ENCODE results near the gene MLPH.

MLPH gene

DNA sequence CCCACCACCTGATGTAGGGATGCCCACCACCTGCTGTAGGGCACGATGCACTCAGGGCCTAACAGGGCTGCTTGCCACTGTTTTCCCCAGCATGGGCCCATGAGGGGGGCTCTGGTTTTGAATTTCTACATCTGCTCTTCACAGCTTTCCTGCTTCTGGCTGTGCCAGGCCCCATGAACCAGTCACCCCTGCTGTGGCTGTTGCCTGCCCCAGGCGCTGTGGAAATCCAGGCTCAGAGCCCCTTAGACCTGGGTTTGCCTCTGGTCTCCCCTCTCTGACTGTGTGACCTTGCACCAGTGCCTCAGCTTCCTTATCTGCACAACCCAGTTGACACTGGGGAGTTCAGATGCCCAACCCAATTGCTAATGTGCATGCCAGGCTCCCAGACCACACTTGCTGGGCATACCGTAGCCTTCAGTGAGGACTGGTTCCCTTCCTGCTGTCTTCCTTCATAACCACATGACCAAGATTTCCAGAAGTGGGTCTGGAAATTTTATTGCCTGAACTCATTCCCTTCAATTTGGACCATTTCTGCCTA lies 6.0 kb upstream of the MLPH start:
- DNase-seq = no peak

DNA sequence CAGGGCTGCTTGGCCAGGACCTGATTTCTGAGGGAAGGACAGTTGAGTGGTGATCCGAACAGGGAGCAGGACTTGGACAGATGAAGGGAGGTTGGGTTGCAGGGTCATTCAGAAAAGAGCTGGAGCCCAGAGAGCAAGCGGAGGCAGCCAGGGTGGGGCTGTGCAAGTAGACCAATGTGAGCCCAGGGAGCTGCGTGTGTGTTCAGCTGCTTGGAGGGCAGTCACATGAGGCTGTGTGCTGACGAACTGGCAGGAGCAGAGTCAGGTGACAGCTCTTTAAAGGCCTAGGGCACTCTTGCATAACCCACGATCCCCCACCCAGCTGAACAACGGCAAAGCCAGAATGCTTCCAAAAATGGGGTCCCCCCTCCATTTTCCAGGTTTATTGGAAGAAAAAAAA lies 4.6 kb upstream of the MLPH start:
- no peak for DNase-seq

DNA sequence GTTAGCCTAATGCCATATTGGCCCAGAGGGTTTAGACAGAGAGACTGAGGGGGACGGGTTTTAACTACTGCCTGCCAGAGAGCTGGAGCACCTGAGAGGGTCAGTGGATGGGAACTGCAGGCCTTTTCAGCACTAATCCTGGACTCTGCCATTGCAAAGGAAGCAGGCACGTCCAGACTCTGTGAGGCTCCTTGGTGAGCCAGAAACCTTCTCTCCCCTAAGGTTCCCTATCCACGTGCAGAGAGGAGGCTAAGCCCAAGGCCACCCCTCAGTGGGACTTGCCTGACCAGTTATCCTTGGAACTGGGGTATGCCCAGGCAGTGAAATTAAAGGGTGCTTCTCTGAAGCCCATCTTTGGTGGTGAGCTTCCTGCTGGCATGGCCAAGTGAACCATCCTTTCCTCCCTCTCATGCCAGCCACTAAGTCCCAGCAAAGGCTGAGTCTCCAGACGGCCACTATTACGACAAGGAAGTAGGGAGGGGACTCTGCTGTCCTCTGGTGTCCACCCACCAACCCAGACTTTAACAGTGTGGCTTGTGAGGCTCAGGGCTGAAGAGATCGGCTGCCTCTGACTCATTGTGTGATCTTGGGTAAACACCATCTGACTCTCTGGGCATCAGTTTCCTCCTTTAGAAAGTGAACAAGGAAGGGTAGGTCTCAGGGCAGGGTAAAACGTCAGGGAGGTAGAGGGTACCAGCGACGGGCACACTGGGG lies 3.9 kb upstream of the MLPH start:
- no peak for DNase-seq

DNA sequence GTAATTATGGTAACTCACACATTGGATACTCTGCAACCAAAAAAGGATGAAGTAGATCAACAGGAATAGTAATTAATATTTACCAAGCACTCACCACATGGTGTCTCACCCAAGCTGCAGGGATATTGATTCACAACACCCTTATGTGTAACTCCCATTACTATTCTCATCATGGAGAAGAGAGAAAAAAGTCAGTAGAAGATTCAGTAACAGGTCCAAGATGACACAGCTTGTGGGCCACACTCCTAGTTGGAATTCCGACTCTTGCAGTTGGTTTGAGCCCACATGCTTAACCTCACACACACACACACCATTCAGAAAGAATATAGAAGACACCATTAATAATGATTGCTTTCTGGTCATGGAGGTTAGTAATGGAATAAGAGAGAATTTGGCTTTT lies 1.7 kb upstream of the MLPH start:
- no peak for DNase-seq

DNA sequence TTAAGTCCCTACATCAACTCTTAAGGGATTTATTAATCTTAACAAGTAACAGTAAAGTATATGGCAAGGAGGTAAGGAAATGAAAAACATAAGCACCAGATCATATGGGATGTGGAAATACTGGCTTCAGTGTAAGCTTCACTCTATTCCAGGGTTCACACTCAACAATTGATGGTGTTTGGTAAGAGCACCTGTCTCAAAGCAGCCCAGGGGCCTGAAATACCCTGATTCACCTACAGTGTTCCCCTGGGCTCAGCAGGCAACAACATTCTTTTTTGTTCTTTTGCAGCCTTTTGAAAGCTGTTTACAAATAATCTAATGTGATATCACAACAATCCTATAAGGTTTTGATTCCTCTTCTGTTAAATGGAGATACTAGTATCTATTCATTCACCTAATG lies 1.2 kb upstream of the MLPH start:
- DNase-seq = no peak

DNA sequence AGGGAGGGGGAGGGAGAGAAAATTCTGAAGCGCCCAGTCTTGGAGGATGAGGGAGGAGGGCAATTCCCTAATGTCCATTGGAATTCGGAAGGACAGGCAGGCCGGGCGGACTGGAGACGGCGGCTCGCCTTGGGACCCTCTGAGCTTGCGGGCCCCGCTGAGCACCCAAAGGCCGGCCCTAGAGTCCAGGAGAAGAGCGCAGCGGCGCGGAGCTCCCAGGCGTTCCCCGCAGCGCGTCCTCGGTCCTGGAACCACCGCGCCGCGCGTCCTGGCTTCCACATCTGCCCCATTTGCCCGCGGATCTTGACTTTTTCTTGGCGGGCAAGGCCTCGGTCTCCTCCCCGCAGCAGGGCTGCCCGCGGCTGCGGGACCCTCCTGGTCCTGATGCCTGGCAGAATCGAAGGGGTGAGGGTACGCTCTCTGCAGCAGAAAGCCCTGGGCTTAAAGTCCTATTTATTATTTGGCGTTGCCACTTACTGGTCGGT lies 675 bp upstream of the MLPH start:
- DNase-seq = no peak

DNA sequence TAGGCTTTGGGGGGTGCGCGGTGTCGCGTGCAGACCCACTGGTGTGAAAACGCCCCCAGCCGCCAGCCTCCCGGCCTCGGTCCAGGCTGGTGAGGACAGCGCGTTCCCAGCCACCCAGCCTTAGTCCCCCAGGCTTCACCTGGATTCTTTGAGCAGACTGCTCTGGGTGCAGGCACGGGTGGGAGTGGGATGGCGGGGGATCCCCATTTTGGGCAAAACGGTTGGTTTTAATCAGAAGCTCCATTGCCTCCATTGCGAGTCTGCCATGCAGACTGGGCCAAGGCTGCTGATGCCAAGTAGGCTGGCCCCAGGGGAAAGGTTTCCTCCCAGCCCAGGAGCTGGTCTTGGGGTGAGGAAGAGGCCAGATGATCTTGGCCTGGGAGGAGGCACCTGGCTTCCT lies 445 bp downstream of the MLPH start:
- no peak for DNase-seq

DNA sequence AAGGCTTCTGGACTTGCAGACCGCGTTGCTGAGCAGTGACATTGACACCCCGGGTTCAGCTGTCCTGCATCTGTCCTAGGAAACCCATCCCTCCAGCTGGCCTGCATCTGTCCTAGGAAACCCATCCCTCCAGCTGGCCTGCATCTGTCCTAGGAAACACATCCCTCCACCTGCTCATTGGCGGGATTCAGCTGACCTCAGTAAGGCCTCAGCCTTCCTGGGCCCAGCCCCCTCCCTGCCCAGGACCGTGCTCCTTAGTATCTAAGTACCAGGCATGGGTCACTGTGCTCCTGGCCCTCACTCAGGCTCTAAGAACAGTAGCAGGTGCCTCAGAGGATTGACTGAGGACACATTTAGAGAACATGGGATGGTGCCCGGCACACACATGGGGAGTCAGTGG lies 1.2 kb downstream of the MLPH start:
- no peak for DNase-seq

DNA sequence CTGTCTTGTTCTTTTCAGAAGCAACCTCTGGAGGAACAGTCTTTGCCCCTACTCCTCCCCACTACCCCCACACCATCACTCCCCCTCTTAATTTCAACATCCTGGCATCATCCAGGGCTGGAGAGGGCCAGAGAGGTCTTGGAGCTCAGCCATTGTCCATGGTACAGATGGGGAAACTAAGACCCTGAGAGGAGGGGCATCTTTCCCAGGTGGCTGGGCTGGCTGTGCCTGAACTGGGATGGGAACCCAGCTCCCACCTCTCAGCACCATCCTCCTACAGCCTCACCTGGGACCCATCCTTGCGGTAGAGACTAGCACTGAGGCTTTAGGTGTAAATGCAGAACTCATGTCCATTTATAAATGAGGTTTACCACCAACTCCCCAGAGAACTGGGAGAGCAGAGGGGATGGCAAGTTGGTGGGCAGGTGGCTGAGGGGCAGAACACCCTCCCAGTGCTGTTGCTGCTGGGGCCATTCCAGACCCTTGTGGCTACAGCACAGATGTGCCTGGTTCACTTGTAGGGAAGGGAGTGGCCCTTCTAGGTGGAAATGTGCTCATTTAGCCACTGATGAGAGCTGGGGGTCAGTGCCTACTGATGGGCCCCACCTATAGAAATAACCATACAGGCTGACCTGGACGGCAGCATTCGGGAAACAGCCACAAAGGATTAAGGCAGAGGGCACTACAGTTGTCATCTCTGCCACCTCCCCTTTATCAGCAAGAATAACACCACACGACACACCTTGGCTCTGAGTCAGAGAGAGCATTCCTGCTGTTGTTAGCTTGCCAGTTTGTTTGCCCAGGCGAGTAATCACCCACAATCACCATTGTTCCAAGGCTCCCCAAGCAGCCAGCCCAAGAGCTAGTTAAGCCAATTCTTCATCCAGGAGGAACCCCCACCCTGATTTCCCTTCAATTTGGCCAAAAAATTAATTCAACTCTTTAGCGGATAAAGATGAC lies 2.1 kb downstream of the MLPH start:
- no peak for DNase-seq

DNA sequence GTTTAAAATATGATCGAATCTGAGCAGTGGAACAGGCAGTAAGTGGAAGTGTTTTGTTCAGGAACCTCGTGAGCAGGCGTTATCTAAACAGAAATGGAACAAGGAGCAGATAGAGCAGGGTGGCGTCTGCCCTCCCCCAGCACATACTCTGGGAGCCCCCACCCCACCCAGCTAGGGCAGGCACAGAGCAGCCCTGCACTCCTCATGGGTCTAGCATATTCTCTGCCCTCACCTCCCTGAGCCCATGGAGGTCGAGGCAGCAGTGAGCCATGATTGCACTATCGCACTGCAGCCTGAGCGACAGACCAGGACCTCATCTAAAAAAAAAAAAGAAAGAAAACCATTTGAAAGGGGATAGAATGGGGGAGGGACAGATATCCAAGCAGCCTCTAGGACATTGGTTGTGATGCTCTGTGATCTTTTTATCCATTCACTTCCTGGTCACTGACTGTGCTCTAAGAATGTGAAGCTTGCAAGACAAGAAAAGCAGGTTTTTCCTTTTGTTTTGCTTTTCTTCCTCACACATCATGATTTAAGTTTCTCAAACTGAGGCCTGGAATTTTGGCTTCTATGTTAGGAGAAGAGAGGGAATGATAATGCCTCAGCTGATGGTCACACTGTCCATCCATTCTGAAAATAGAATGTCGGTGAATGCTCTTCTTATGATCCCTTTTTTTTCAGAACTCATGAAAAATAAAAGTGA lies 3.1 kb downstream of the MLPH start:
- no peak for DNase-seq

DNA sequence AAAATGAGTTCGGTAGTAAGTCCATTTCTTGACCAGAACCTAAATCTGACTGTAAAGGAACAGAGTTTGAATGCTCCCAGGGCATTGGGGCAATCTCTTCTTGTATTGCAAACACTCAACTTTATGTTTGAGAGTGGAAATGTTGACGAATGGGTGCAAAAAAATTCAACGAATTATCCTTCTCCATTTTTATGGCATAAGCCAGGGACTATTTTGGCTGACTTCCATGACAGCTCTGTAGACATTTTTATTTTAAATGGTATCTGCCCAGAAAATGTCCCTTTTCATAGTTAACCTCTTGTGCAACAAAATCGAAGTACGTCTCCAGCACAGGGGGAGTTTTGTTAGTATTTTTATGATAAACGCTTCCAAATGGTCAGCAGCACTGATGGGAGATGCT lies 3.7 kb downstream of the MLPH start:
- DNase-seq = no peak

DNA sequence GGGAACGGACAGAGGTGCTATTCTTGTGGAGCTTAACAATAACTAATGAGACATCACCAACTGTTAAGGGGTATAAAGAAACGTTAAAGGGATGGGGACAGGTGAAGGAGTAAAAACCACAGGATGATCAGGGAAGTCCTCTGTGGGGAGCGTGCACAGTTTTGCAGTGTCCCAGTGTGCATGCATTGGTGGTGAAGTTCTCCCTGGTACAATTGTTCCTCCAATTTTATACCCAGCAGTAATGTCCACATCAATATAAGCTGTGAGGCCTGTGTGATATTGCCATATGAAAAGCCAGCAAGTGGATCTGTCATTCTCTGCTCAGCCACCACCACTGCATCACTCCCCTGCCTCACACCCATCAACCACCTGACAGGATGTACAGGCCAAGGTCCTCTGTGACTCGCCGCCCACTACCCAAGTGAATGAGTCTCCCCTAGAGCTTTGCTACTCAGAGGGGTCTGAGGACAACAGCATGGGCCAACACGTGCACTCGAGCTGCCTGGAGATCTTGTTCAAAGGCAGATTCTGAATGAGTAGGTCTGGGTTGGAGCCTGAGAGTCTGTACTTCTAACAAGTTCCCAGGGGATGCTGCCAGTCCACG lies 4.6 kb downstream of the MLPH start:
- DNase-seq = no peak

DNA sequence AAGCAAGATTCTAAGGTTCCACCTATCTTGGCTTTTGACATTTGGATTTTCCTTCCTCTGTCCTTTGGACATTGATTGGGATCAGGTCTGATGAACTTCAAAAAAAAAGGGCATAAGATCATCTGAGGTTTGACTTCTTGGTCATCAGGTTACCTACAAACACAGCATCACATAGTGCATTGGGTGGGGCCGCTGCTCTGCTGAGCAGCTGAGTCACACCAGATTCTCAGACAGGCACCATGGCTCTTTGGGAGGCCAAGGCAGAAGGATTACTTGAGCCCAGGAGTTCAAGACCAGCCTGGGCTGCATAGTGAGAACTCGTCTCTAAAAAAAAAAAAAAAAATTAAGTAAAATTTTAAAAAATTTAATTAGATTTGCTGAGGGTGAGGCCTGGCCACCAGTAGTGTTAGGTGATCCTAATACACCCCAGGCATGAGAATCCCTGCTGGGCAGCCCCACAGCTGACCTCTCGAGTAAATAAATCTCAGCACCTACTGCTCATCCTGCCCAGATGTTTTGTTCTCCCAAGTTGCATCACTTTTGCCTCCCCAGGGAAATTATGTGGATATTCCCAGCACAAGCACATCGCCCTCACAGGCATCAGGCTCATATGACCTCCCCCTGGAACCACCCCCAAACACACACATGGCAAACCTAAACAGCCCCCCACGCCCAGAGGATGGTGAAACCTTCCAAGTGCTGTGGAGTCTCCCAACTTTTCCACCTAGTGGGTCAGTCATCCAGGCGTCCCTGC lies 5.3 kb downstream of the MLPH start:
- DNase-seq = no peak

DNA sequence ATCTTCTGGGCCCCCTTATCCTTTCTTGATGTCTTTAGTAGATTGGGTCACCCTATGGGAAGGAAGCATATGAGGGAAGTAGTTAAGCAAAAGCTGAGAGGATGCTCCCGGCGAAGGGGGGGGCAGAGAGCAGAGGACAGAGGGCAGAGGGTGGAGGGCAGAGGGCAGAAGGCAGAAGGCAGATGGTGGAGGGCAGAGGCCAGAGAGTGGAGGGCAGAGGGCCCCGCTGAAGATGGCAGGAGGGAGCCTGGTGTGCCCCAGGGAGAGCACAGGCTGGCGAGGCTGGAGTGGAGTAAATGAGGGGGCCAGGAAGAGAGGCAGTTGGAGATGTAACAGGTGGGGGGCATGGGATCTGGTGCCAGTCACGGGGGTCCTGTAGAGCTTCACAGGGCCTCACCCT lies 7.0 kb downstream of the MLPH start:
- DNase-seq = no peak

DNA sequence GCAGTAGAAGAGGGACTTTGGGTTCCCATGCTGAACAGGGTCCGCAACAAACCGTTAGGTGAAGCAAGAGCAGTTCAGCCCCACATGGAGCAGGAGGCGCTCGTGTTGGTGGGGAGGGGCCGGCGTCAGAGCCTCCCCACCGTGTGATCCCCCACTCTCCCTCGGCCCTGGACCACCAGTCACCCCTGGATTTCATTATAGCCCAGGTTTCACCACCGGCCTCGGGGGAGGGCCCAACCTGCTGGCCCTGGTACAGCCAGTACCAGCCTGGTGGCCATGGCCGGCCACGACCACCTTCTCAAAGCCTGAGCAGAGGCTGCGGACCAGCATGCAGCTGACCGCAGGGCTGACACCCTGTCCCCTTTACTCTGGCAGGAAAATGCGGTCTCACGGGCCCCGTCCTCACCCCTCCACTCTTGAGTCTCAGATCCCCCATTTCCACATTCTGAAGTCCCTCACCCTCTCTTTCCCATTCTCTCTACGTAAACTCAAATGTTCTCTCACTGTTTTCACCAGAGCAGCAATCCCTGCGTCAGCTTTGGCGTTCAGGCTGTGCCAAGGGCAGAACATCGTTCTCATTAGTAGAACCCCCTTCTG lies 8.6 kb downstream of the MLPH start:
- DNase-seq = no peak

DNA sequence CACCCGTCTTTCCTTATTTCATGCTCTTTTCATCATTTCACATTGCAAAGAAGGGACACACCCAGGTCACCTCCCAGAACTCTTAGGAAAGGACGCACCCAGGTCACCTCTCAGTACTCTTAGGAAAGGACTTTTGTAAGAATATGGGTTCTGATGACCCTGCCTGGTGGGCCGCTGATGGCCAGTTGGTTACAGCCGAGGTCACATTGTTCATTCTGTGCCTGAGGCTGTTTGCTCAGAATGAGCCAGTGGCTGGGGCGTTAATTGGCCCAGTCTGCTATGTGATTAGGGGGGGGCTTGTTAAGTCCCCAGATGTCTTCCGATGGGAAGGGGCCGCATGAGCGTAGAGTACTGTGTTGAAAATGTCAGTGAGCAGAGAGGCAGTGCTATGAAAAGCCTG lies 9.4 kb downstream of the MLPH start:
- no peak for DNase-seq

DNA sequence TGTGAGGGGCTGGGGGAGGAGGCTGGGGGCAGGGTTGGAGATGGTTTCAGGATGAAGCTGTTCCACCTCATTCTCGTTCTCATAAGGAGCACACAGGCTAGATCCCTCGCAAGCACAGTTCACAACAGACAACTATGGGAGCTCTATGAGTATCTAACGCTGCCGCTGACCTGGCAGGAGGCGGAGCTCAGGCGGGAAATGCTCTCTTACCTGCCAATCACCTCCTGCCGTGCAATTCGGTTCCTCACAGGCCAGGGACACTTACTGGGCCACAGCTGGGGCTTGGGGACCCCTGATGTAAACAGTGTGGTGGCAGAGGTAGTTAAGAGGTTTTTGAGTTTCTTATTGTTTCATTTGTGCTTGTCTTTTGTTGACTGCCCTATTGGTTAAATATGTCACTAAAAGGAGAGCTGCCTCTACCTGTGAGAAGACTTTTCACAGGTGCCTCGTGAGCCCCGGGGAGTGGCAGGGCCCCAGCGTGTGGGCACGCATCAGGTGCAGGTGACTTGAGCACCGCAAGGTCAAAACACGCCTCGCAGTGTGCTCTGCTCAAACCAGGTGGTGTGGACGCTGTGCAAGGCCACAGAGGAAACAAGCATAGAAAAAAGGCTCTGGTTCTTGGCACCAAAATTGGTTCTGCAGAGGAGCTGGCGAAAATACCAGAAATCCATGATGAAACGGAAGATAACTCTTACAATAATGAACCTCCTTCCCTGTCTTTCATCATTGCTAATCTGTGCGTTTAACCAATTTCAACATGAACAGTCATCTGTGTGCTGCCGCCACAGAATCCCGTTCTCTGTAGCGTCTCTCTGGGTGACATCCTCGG lies 10.2 kb downstream of the MLPH start:
- DNase-seq = no peak

DNA sequence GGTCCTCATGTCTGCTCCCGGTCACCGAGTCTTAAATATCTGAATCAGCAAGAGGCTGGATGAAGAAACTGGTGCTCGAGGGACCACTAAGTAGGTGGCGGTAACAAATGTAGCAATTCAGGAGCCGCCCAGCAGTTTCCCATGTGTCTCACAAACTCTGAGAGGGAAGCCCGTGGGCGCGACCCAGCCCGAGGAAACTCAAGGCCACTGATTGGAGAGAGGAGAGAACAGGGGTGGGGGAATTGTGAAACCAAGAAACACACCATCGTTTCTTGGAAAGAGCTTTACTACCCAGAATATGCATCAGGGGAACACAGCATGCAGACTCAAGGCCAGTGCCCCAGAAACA lies 10.8 kb downstream of the MLPH start:
- no peak for DNase-seq

DNA sequence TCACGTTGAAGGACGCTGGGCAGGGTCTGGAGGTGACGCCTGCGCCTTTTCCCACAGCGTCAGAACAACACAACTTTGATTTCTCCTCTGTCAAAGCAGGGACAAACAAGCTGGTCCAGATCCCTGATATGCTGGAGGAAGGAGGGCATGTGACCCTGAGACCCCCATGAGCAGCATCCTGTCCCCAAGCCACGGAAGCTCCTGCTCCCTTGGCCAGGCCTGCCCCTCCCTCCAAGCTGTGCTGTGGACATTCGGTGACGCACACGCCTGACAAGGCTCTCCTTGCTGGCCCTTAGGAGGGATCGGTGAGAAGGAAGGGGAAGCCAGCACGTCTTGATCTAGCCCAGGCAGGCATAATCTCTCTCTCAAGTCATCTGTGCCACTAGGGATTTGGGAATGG lies 11.3 kb downstream of the MLPH start:
- DNase-seq = no peak

DNA sequence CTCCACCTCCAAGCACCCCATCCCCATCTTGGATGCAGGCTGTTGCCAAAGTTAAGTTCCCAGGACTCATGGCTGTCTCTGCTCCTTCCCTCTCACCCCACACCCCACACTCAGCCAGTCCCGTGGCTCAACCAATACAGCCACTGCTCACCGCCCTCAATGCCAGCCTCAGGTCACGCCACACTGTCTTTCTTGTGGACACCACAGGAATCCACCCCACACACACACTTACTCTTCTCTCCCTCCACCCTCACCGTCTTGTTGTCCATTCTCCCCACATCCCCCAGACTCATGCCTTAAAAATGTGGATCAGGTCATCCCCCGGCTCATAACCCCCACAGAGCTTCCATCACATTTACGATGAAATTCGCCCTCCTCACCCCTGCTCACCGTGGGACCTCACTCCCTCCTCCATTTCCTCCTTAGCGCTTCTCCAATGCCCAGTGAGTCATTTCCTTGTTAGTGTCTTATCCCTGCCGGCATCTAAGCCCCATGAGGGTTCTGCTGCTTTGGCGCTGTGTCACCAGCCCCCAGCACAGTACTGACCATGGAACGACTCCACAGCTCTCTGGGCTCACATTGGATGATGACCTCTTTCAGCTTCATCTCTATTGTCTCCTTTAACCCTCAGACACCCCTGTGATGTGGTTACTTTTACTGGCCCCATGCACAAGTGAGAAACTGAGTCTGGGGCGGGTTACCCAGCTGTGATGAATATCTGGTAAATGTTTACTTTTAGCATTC lies 13.8 kb downstream of the MLPH start:
- no peak for DNase-seq
